ENCODE measurements around the gene CAMK1D.

The CAMK1D gene

DNA sequence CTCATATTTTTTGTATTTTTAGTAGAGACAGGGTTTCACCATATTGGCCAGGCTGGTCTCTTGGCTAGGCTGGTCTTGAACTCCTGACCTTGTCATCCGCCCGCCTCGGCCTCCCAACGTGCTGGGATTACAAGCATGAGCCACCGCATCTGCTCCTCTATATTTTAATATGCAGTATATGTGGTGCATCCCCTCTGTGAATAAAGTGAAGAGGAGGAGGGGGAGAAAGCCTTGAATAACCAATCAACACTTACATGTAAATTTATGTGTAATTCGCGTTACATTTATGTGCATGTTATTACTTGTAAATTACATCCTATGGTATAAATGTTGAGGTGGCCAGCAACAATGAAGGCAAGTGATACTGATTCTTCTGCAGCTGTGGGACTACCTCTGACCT, 342.2 kb downstream of the CAMK1D start:
- no peak overlapping the region for H3K4me3 ChIP-seq (ENCODE audit: low read length)
- no peak for DNase-seq (ENCODE audit: low read depth)
- no peak for TF ChIP-seq CTCF (conservative IDR thresholded peaks at IDR 0.05; ENCODE audit: low read depth, low read length)

GRCh38 chr10:12697764-12698163, 348.4 kb downstream of the CAMK1D start:
- TF ChIP-seq CTCF (conservative IDR thresholded peaks at IDR 0.05; ENCODE audit: low read depth, low read length) = no peak
- H3K4me3 ChIP-seq (ENCODE audit: low read length) = no peak overlapping the region
- no peak for DNase-seq (ENCODE audit: low read depth)

DNA sequence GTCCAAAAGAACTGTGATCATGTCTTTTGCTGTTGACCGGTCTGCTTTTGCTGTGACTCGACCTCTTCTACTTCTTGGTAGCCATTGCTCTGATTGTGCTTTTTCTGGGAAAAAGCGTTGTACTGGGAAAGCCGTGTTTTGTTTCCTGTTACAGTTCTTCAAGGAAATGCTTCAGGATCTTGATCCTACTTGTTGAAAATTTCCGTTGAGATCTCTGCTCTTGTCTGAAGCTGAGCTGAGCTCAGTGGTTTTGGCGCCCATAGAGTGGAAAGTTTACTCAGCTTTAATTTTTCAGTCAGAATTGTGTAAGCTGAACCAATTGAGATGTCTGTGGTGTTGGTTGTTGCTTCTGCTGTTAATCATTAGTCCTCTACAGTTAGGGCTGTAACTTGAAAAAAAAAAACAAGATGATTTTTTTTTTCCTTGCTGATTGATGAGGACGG, 349.9 kb downstream of the CAMK1D start:
- TF ChIP-seq CTCF (conservative IDR thresholded peaks at IDR 0.05; ENCODE audit: low read depth, low read length) = no peak
- DNase-seq (ENCODE audit: low read depth) = no peak
- H3K4me3 ChIP-seq (ENCODE audit: low read length) = no peak overlapping the region

GRCh38 chr10:12699781-12700556, 350.6 kb downstream of the CAMK1D start:
- H3K4me3 ChIP-seq (ENCODE audit: low read length) = no peak overlapping the region
- DNase-seq (ENCODE audit: low read depth) = no peak
- TF ChIP-seq CTCF (conservative IDR thresholded peaks at IDR 0.05; ENCODE audit: low read depth, low read length) = no peak

GRCh38 chr10:12700557-12700874, 351.2 kb downstream of the CAMK1D start:
- H3K4me3 ChIP-seq (ENCODE audit: low read length) = no peak overlapping the region
- no peak for DNase-seq (ENCODE audit: low read depth)
- no peak for TF ChIP-seq CTCF (conservative IDR thresholded peaks at IDR 0.05; ENCODE audit: low read depth, low read length)

DNA sequence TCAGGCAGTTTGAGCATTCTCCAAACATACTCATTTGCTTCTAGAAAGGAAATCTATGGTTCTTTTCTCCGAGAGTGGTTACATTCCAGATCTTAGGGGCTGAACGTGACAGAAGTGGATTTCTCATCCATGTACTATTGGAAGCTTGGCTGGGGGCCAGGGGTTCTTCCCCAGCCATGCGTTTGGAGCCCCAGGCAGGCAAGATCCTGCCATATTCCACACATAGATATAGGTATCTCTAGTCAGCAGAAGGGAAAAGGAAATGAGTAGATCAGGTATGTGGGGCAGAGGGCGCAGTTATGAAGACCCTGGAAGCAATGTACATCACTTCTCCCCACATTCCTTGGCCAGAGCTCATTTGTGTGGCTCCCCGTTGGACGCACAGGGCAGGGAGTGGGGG, 352.3 kb downstream of the CAMK1D start:
- DNase-seq (ENCODE audit: low read depth) = no peak
- no peak for TF ChIP-seq CTCF (conservative IDR thresholded peaks at IDR 0.05; ENCODE audit: low read depth, low read length)
- no peak overlapping the region for H3K4me3 ChIP-seq (ENCODE audit: low read length)

DNA sequence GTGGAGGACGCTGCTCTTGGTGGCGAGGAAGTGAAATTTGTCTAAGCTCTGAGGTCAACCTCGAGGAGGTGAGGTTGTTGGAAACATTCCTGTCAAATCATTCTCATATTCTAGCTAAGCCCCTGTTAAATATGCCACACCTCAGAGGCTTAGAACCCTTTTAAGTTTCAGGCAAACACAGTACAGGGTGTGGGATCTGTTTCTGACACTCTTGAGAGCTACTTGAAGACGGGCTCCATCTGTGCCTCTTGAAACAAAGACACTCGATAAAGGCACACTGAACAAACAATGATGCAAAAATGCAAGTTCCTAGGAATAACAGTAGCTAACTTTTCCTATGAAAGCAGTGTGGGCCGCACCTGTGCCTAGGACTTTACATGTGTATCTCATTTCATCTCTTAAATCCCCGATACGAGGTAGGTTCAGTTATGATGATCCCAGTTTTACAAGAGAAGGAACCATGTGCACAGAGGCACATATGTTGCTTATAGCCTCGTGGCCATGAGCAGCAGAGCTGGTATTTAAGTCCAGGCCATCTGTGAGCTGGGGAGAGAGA, 352.9 kb downstream of the CAMK1D start:
- no peak for DNase-seq (ENCODE audit: low read depth)
- no peak overlapping the region for H3K4me3 ChIP-seq (ENCODE audit: low read length)
- TF ChIP-seq CTCF (conservative IDR thresholded peaks at IDR 0.05; ENCODE audit: low read depth, low read length) = no peak
